Measurements from ENCODE around the gene POLR1A.
A peak's percentile ranks its signal among the peaks of the same experiment; 100 is the strongest.

POLR1A gene

GRCh38 chr2:86002375-86002774 lies 103.3 kb downstream of the POLR1A start:
- H3K4me3 ChIP-seq (replicated peaks; ENCODE audit: low read depth, low read length): no peak overlapping the region
- no peak for DNase-seq (ENCODE audit: extremely low read depth, low read depth)
- no peak for TF ChIP-seq CTCF (IDR thresholded peaks at IDR 0.05; ENCODE audit: low read depth, low read length, missing control alignments)

GRCh38 chr2:86001326-86001725 lies 104.4 kb downstream of the POLR1A start:
- TF ChIP-seq CTCF (IDR thresholded peaks at IDR 0.05; ENCODE audit: low read depth, low read length, missing control alignments): no peak
- DNase-seq (ENCODE audit: extremely low read depth, low read depth): no peak
- H3K4me3 ChIP-seq (replicated peaks; ENCODE audit: low read depth, low read length): no peak overlapping the region

DNA sequence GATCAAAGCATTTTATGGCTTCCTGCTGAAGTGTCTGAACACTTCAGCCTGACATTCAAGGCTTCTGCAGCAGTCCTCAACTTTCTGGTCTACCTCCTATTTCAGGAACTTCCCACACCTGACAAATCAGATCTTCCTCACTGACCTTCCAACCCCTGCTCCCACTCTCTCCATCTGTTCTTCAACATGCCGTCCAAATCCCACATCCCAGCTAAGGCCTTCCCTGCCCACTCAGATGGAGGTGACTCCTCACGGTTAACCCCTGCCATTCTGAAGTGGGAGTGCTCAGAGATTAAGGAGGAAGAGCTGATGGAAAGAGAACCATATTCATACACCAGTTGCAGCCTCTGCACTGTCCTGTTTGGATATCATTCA lies 104.8 kb downstream of the POLR1A start:
- TF ChIP-seq CTCF (IDR thresholded peaks at IDR 0.05; ENCODE audit: low read depth, low read length, missing control alignments): no peak
- H3K4me3 ChIP-seq (replicated peaks; ENCODE audit: low read depth, low read length): no peak overlapping the region
- DNase-seq (ENCODE audit: extremely low read depth, low read depth): no peak

- no peak for DNase-seq (ENCODE audit: extremely low read depth, low read depth)
- H3K4me3 ChIP-seq (replicated peaks; ENCODE audit: low read depth, low read length): no peak overlapping the region
- no peak for TF ChIP-seq CTCF (IDR thresholded peaks at IDR 0.05; ENCODE audit: low read depth, low read length, missing control alignments)
Measured at GRCh38 chr2:86000131-86000937, 105.4 kb downstream of the POLR1A start.

- no peak for DNase-seq (ENCODE audit: extremely low read depth, low read depth)
- no peak for TF ChIP-seq CTCF (IDR thresholded peaks at IDR 0.05; ENCODE audit: low read depth, low read length, missing control alignments)
- no peak overlapping the region for H3K4me3 ChIP-seq (replicated peaks; ENCODE audit: low read depth, low read length)
Measured at GRCh38 chr2:85999061-85999831, 106.4 kb downstream of the POLR1A start.

DNA sequence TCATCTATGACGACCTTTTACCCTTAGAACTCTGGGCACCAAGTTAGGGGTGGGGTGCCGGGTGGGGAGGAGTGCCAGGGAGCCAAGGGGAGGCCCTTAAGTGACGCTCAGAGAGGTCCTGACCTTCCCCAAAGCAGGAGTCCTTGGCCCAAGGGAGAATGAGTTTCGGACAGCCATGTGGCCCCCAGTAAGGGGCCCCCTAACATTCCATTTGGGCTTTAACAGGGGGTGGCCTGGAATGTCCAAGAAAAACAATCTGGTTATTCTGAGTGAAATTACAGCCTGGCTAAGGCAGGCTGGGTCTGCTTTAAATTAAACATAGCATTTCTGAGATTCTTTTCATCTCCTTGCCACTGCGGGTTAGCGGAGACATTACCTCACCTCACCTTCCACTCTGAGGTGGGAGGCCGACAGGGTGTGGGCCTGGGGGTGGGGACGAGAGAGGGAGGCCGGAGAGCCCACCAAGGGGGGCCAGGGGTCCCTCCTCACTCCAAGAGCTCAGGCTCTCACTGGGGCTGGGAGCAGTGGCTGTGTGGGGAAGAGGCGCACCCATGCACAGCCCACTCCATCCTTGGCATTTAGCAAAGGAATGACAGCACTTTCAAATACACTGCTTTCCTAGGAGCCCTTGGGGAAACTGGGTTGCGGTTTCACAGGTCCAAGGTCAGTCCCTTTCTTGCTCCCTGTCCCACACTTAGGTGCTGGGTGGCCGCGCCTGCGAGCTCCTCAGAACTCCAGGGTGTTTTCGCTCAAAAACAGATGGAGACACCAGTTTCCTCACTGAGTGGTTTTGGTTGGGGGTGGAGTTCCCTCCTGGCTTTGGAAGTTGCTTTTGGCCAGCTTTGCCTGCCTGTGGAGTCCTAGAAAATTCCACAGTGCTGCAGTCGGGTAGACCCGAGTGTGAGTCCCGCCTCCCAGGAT lies 107.4 kb downstream of the POLR1A start:
- no peak for TF ChIP-seq CTCF (IDR thresholded peaks at IDR 0.05; ENCODE audit: low read depth, low read length, missing control alignments)
- DNase-seq (ENCODE audit: extremely low read depth, low read depth): peak; percentile 51
- peak overlapping the region; percentile 13; the same call in 1 of the 2 replicates for H3K4me3 ChIP-seq (replicated peaks; ENCODE audit: low read depth, low read length)

All from HFF-Myc (cell line).